Neuronal stem cell (in vitro differentiated cells): ENCODE measurements around the gene TLR9.

Experiments
- DNase-seq: peaks from one replicate; pipeline ENCODE4 v3.0.0-alpha.2; 2013; ENCODE audit warnings: low spot score
- H2AFZ ChIP-seq: one replicate; pipeline ENCODE4 v1.6.1; 2013; ENCODE audit warnings: mild to moderate bottlenecking, low read length, inconsistent platforms
- H2AK5ac ChIP-seq: 2 replicates; pipeline ENCODE4 v1.6.1; 2013; ENCODE audit warnings: low read depth, mild to moderate bottlenecking, inconsistent platforms, low read length, moderate library complexity, mixed read lengths
- H2BK120ac ChIP-seq: 2 replicates; pipeline ENCODE4 v1.6.1; 2013; ENCODE audit warnings: low read depth, mild to moderate bottlenecking, inconsistent platforms, low read length, moderate library complexity, mixed read lengths
- H2BK12ac ChIP-seq: one replicate; pipeline ENCODE4 v1.6.1; 2013; ENCODE audit warnings: low read length, inconsistent platforms
- H2BK15ac ChIP-seq: 2 replicates; pipeline ENCODE4 v1.6.1; 2013; ENCODE audit warnings: mild to moderate bottlenecking, low read length, inconsistent platforms, mixed read lengths
- H2BK5ac ChIP-seq: one replicate; pipeline ENCODE4 v1.6.1; 2013; ENCODE audit warnings: inconsistent platforms, mild to moderate bottlenecking, low read length, moderate library complexity
- H3K14ac ChIP-seq: one replicate; pipeline ENCODE4 v1.6.1; 2013; ENCODE audit warnings: low read length, inconsistent platforms
- H3K18ac ChIP-seq: 2 replicates; pipeline ENCODE4 v1.6.1; 2013; ENCODE audit warnings: low read length, inconsistent platforms
- H3K23ac ChIP-seq: 2 replicates; pipeline ENCODE4 v1.6.1; 2013; ENCODE audit warnings: low read depth, mild to moderate bottlenecking, mixed read lengths, low read length, inconsistent platforms; ENCODE audit not compliant: poor library complexity
- H3K27ac ChIP-seq: replicated peaks from 3 replicates; pipeline ENCODE4 v1.5.1; 2013; ENCODE audit warnings: low read length, inconsistent platforms
- H3K27me3 ChIP-seq, 3 experiments: 2 replicates each; pipeline ENCODE4 v1.6.1; 2013; ENCODE audit warnings: low read length in 3 of 3, mild to moderate bottlenecking in 2 of 3, inconsistent platforms in 1 of 3, low read depth in 1 of 3, mixed read lengths in 1 of 3, moderate library complexity in 1 of 3; ENCODE audit not compliant: control insufficient read depth in 3 of 3, insufficient read depth in 3 of 3
- H3K36me3 ChIP-seq, 2 donors: replicated peaks in 1 of 2; 2 replicates each; pipeline ENCODE4 v1.6.1; 2013; ENCODE audit warnings: low read length in 2 of 2; ENCODE audit not compliant: control insufficient read depth in 2 of 2, insufficient read depth in 2 of 2
- H3K4ac ChIP-seq: 2 replicates; pipeline ENCODE4 v1.6.1; 2013; ENCODE audit warnings: inconsistent platforms, mild to moderate bottlenecking, low read length, moderate library complexity
- H3K4me1 ChIP-seq, 2 donors: 1 replicate in 1 of 2; 2 replicates in 1 of 2; pipeline ENCODE4 v1.6.1; 2013; ENCODE audit warnings: low read length in 2 of 2, low read depth in 1 of 2; ENCODE audit not compliant: control insufficient read depth in 2 of 2, insufficient read depth in 1 of 2
- H3K4me2 ChIP-seq: one replicate; pipeline ENCODE4 v1.6.1; 2013; ENCODE audit warnings: mild to moderate bottlenecking, low read length, inconsistent platforms; ENCODE audit not compliant: insufficient read depth, poor library complexity, severe bottlenecking
- H3K4me3 ChIP-seq, 2 donors: 2 replicates each; pipeline ENCODE4 v1.5.1; 2013; ENCODE audit warnings: low read length in 2 of 2, mild to moderate bottlenecking in 2 of 2, inconsistent platforms in 1 of 2, moderate library complexity in 1 of 2
- H3K79me1 ChIP-seq: one replicate; pipeline ENCODE4 v1.6.1; 2013; ENCODE audit warnings: low read depth, mild to moderate bottlenecking, inconsistent platforms, low read length, moderate library complexity
- H3K9ac ChIP-seq: one replicate; pipeline ENCODE4 v1.6.1; 2013; ENCODE audit warnings: mild to moderate bottlenecking, low read depth, low read length, inconsistent platforms; ENCODE audit not compliant: poor library complexity
- H3K9me3 ChIP-seq, 2 donors: replicated peaks in 1 of 2; 2 replicates each; pipeline versions ENCODE3 to v1.6.1; 2013; ENCODE audit warnings: low read length in 2 of 2, mild to moderate bottlenecking in 2 of 2, inconsistent platforms in 1 of 2, low read depth in 1 of 2, mixed read lengths in 1 of 2, moderate library complexity in 1 of 2; ENCODE audit not compliant: control insufficient read depth in 2 of 2, insufficient read depth in 1 of 2
- H4K8ac ChIP-seq: one replicate; pipeline ENCODE4 v1.6.1; 2013; ENCODE audit warnings: low read depth, mild to moderate bottlenecking, inconsistent platforms, low read length, moderate library complexity
- H4K91ac ChIP-seq: one replicate; pipeline ENCODE4 v1.6.1; 2013; ENCODE audit warnings: low read length, low read depth, mild to moderate bottlenecking, inconsistent platforms; ENCODE audit not compliant: poor library complexity
- WGBS, 2 donors: extraction: QIAGEN DNeasy Blood & Tissue Kit; methylation state at CpG; one replicate each; pipeline ENCODE4 v1.1.7; 2013; ENCODE audit warnings: missing lambda C conversion rate in 2 of 2, mixed read lengths in 1 of 2; ENCODE audit not compliant: insufficient read length in 2 of 2, insufficient replicate concordance in 1 of 2; ENCODE audit errors: extremely low coverage in 2 of 2; 5-methylcytosine and 5-hydroxymethylcytosine counted together

Gene TLR9

DNA sequence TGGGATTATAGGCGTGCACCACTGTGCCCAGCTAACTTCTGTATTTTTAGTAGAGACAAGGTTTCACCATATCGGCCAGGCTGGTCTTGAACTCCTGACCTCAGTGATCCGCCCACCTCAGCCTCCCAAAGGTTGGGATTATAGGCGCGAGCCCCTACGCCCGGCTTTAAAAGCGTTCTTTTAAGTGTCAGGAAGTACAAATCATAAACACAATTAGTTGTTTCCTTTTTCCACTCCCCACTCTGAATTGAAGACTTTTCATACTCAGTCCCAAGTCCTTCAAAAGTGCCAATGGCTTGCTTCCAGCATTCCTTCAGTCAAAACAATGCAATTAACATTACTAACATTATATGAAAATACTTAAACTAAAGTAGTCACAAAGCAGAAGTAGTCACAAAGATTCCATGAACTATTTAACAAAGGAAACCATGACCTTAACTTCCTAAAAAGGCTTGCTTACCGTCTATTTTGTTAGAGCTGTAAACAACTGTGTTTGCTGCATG lies 44.9 kb upstream of the TLR9 start:
- Histone ChIP-seq H2AK5ac (no peak overlapping the region), H3K79me1 (peaks cover 9% of the 10 kb centered on the region), H3K9ac (no peak overlapping the region), H3K27me3 (no peaks in the 10 kb centered on the region), H4K8ac (no peak overlapping the region), H2BK12ac (no peak overlapping the region), H3K9me3 (no peaks in the 10 kb centered on the region), H3K4me2 (no peak overlapping the region), H3K4me1 (no peaks in the 10 kb centered on the region), H3K18ac (no peak overlapping the region), H2BK5ac (no peak overlapping the region), H2AFZ (no peak overlapping the region), H3K23ac (no peak overlapping the region), H3K4ac (no peak overlapping the region), H2BK15ac (no peak overlapping the region), H3K14ac (no peak overlapping the region), H4K91ac (no peak overlapping the region), H3K36me3 (peaks cover 26 to 100% of the 10 kb centered on the region in 2 donors), H2BK120ac (no peak overlapping the region), H3K27ac (no peak overlapping the region), H3K4me3 (no peak overlapping the region)
- WGBS, 2 donors, result no CpG with 5 or more reads among the region's 9 CpGs
- DNase-seq, result no peak

DNA sequence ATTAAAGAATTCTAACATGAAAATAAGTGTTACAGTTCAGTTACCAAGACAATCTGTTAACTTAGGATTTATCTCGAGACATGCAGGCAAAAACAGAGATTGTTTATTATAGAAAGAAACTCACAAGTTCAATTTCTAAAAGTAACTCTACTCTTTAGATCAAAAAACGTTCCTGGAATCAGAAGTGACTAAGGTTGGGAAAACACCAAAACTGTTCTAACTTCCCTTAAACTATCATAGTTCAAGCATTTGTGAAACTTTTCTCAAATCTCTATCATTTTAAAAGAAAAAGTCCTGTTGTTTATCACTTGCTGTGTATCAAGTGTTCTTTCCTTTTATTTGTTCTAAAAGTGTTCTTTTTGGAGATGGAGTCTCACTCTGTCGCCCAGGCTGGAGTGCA lies 44.3 kb upstream of the TLR9 start:
- Histone ChIP-seq H2BK12ac (no peak overlapping the region), H3K4me3 (no peak overlapping the region), H2AFZ (no peak overlapping the region), H3K14ac (no peak overlapping the region), H3K9ac (no peak overlapping the region), H3K4me1 (no peaks in the 10 kb centered on the region), H4K91ac (no peak overlapping the region), H2BK15ac (no peak overlapping the region), H3K79me1 (peaks cover 9% of the 10 kb centered on the region), H3K27ac (no peak overlapping the region), H3K27me3 (no peaks in the 10 kb centered on the region), H3K4me2 (no peak overlapping the region), H3K36me3 (peaks cover 26 to 99% of the 10 kb centered on the region in 2 donors), H3K4ac (no peak overlapping the region), H3K23ac (no peak overlapping the region), H2BK5ac (no peak overlapping the region), H2BK120ac (no peak overlapping the region), H3K18ac (no peak overlapping the region), H4K8ac (no peak overlapping the region), H3K9me3 (no peaks in the 10 kb centered on the region), H2AK5ac (no peak overlapping the region)
- DNase-seq, result no peak
- WGBS, 2 donors, result no CpG with 5 or more reads among the region's 3 CpGs

DNA sequence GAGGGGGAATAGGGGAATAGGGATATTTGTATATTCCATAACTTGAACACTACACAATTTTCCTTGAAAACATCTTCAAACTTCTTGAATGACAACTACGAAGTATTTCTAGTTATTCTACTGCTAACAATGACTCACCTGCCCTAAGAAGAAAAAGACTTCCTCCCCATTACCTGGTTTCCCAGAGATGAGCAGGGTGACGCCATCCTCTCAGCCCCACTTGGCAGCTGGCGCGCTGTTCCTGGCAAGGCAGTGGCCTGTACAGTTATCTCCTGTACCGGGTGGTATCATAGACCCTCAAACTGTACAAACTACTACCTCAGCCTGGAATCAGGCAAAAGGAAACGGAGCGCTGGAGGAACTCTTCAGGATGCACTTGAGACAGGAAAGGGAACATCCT lies 42.6 kb upstream of the TLR9 start:
- H3K9ac ChIP-seq, result peak overlapping the region; percentile 51
- H3K23ac ChIP-seq, result no peak overlapping the region
- H2AK5ac ChIP-seq, result no peak overlapping the region
- no peak for DNase-seq
- H3K36me3 ChIP-seq, result peaks cover 32 to 99% of the 10 kb centered on the region in 2 donors
- no peak overlapping the region for H3K4me2 ChIP-seq
- no peak overlapping the region for H3K14ac ChIP-seq
- H3K18ac ChIP-seq, result no peak overlapping the region
- H3K27me3 ChIP-seq, result no peaks in the 10 kb centered on the region
- WGBS, 2 donors, result no CpG with 5 or more reads among the region's 7 CpGs
- H2BK120ac ChIP-seq, result no peak overlapping the region
- no peak overlapping the region for H2BK5ac ChIP-seq
- no peaks in the 10 kb centered on the region for H3K9me3 ChIP-seq
- no peak overlapping the region for H2BK15ac ChIP-seq
- H3K79me1 ChIP-seq, result peaks cover 9% of the 10 kb centered on the region
- H3K4me1 ChIP-seq, result no peaks in the 10 kb centered on the region
- H3K4me3 ChIP-seq, result no peak overlapping the region
- no peak overlapping the region for H3K4ac ChIP-seq
- no peak overlapping the region for H2AFZ ChIP-seq
- H3K27ac ChIP-seq, result no peak overlapping the region
- no peak overlapping the region for H2BK12ac ChIP-seq
- H4K91ac ChIP-seq, result no peak overlapping the region
- H4K8ac ChIP-seq, result no peak overlapping the region

DNA sequence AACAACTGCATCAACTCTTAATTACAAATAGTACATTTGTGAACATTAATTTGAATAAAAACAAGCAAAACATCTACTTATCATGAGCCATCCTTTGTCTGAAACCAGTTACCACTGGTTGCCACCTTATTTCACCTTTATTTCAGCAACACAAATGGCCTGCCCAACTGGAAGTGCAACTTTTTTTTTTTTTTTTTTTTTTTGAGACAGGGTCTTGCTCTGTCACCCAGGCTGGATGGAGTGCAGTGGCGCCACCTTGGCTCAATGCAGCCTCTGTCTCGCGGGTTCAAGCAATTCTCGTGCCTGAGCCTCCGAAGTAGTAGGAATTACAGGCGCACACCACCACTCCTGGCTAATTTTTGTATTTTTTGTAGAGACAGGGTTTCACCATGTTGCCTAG lies 39.9 kb upstream of the TLR9 start:
- no peak overlapping the region for H2BK12ac ChIP-seq
- no peak overlapping the region for H3K18ac ChIP-seq
- peaks cover 31 to 99% of the 10 kb centered on the region in 2 donors for H3K36me3 ChIP-seq
- H4K91ac ChIP-seq, result no peak overlapping the region
- H3K4me3 ChIP-seq, result no peak overlapping the region
- H3K4me1 ChIP-seq, result no peaks in the 10 kb centered on the region
- no peak overlapping the region for H2AK5ac ChIP-seq
- H3K79me1 ChIP-seq, result peaks cover 4% of the 10 kb centered on the region
- no peak overlapping the region for H3K4me2 ChIP-seq
- H3K14ac ChIP-seq, result no peak overlapping the region
- H2BK15ac ChIP-seq, result no peak overlapping the region
- no peak overlapping the region for H3K9ac ChIP-seq
- no peak overlapping the region for H2AFZ ChIP-seq
- no peak overlapping the region for H3K27ac ChIP-seq
- DNase-seq, result no peak
- WGBS, 2 donors, result no CpG with 5 or more reads among the region's 6 CpGs
- H3K9me3 ChIP-seq, result no peaks in the 10 kb centered on the region
- H2BK120ac ChIP-seq, result no peak overlapping the region
- no peak overlapping the region for H3K23ac ChIP-seq
- H4K8ac ChIP-seq, result no peak overlapping the region
- no peaks in the 10 kb centered on the region for H3K27me3 ChIP-seq
- no peak overlapping the region for H3K4ac ChIP-seq
- no peak overlapping the region for H2BK5ac ChIP-seq
